NCI-H1694 treated with DMSO at 0.1 percent for 48 hours (cell line): ENCODE data around the gene HDGFL1.

Source experiments
- DNase-seq: peaks from one replicate; lab custom pipeline; 2025; lab: John Stamatoyannopoulos, UW

The HDGFL1 gene

GRCh38 chr6:22590423-22590822, 21.1 kb downstream of the HDGFL1 start:
- DNase-seq = no peak

- no peak for DNase-seq
Measured at GRCh38 chr6:22593895-22594294, 24.5 kb downstream of the HDGFL1 start.

- no peak for DNase-seq
Measured at GRCh38 chr6:22596011-22596410, 26.6 kb downstream of the HDGFL1 start.

- DNase-seq = no peak
Measured at GRCh38 chr6:22598339-22598738, 29.0 kb downstream of the HDGFL1 start.

GRCh38 chr6:22600059-22600458, 30.7 kb downstream of the HDGFL1 start:
- DNase-seq = no peak

- DNase-seq = no peak
Measured at GRCh38 chr6:22601984-22602383, 32.6 kb downstream of the HDGFL1 start.

- DNase-seq = no peak
Measured at GRCh38 chr6:22605736-22606135, 36.4 kb downstream of the HDGFL1 start.

DNA sequence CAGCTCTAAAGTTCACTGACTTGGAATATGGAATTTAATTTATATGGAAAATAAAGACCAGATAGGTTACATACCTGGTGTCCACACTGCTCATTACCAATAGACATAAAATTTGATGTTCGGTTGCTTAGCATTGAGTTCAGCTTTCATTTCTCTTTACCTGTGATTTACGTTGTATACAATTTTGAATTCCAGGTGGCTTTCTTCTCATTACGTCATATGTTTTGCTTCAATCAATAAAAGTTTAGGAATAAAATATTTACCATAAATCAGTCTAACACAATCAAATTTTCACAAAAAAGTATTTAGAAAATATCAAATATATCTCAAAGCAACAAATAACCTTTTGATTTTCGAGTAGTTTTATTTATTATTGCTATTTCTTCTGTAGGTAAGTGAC, 40.8 kb downstream of the HDGFL1 start:
- no peak for DNase-seq

GRCh38 chr6:22612236-22612635, 42.9 kb downstream of the HDGFL1 start:
- no peak for DNase-seq

DNA sequence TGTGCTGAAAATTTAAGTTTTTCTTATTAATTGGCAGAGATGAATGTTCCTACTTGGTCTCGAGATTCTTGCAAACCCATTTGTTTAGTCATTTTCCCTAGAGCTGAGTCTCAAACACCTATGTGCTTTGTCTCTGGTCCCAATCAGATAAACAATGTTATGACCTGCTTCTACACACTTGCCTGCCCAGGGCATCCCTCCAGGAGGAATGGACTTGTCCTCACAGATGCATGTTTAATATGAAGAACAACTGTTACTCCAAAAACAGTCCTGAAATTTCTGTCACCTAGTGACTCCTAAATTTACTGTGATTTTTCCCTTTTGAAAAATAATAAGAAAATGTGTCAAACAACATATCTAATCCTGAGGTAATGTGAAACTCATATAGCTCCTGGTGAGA, 43.7 kb downstream of the HDGFL1 start:
- DNase-seq = no peak

DNA sequence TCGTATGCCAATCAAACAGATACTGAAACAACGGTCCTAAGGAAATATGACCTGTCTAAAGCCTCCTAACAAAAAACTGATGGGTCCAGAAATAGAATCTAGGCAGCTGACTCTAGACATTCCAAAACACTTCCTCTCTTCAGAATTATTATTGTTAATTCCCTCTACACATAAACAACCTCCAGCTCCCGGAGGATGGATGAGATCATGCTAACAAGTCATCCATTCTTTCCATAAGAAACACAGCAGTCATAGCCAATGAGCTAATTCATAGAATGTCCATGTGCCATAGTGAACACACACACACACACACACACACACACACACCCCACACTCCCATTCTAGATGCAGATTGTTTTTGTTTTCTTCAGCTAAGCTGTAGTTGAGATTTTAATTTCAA, 44.3 kb downstream of the HDGFL1 start:
- no peak for DNase-seq

DNA sequence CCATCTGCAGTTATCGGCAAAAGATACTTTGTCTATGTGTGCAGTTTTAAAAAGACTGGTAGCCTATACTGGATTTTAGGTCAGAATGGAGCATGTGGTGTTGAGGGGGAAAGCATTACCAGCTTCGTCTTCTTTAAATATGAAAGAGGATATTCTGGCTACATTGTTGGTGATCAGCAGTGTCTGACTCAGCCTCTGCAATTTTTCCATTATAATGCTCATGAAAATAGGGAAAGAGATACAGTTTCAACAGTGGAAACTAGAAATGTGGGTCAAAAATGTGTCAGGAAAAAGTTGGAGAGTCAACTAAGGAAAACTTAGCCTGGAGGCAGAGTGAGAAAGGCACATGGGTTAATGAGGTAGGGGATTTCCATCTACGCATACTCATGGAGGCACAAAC, 45.2 kb downstream of the HDGFL1 start:
- no peak for DNase-seq

DNA sequence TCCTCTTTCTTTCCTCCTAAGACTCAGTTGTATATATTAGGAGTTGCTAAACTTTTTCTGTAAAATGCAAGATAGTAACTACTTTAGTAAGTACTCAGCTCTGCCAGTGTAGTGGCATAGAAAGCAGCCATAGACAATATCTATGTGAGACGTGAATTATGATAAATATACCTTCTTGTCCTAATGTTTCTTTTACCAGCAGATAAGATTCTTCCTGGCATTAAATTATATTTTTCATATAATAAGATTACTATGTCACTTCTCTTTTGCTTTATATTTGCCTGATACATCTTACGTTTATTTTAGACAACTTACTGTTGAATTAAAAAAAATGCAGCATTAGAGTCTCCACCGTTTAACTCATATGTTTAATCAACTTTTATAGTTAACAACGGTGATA, 51.7 kb downstream of the HDGFL1 start:
- DNase-seq = no peak
